ENCODE data around the gene UST. TPM values are rescaled to one million over a fixed set of nuclear protein-coding genes. Genes with fewer than 3 reads are reported as not detected.

Gene UST
- total and polyA plus RNA-seq, 2 of the 8 experiments (the other 6 are each of a cell fraction or from before 2014, with no cell fraction given): 13.5 to 34.5 TPM

GRCh38 chr6:149016716-149017115 lies 269.9 kb downstream of the UST start:
- Histone ChIP-seq H2BK15ac (ENCODE audit: low read length) (no peak overlapping the region), H4K5ac (ENCODE audit: insufficient read length, low read depth, low read length) (no peak overlapping the region), H2BK12ac (ENCODE audit: low read depth, low read length) (no peak overlapping the region), H2AFZ (ENCODE audit: low read length) (no peak overlapping the region), H2AK5ac (ENCODE audit: low read depth, low read length) (peak overlapping the region; percentile 83), H3K18ac (ENCODE audit: extremely low read depth, low read length) (0 out of 2 replicates have a peak overlapping the region, but pooled peaks have one; percentile 76), H3K14ac (ENCODE audit: insufficient read length) (no peak overlapping the region), H3K27me3 (replicated peaks in 1 of 4; ENCODE audit: control insufficient read depth in 3 of 4, extremely low read depth in 1 of 4, insufficient read depth in 3 of 4, low read length in 3 of 4) (no peaks in the 10 kb centered on the region), H2BK5ac (ENCODE audit: low read depth, low read length) (peak overlapping the region; percentile 4; the same call in 1 of the 2 replicates), H3K56ac (replicated peaks; ENCODE audit: insufficient read length, low read depth, low read length) (no peak overlapping the region), H3K27ac (ENCODE audit: low read depth, low read length) (no peak overlapping the region), H3K4me1 (replicated peaks in 1 of 4; ENCODE audit: control insufficient read depth in 3 of 4, insufficient read depth in 4 of 4, low read length in 3 of 4) (peaks cover 7 to 20% (median 13%) of the 10 kb centered on the region in 4 experiments; a peak in 5 of 7 replicates), H4K20me1 (replicated peaks in 1 of 2; ENCODE audit: control insufficient read depth in 1 of 2, insufficient read depth in 2 of 2, low read length in 2 of 2) (no peaks in the 10 kb centered on the region), H3K4me2 (ENCODE audit: insufficient read depth in 1 of 2, low read depth in 2 of 2, low read length in 2 of 2) (no peak overlapping the region), H2BK120ac (replicated peaks; ENCODE audit: low read depth, low read length) (no peak overlapping the region), H3K4ac (replicated peaks; ENCODE audit: insufficient read length, low read depth, low read length) (no peak overlapping the region), H3K36me3 (ENCODE audit: control insufficient read depth in 2 of 4, insufficient read depth in 4 of 4, low read length in 3 of 4) (peaks cover 2 to 19% (median 15%) of the 10 kb centered on the region in 4 experiments; a peak in 7 of 8 replicates), H4K8ac (ENCODE audit: extremely low read depth, insufficient read depth, low read length) (no peak overlapping the region), H2BK20ac (ENCODE audit: low read length) (peak overlapping the region; percentile 6; the same call in 1 of the 2 replicates), H3K9me3 (ENCODE audit: insufficient read depth in 2 of 2, low read depth in 1 of 2, low read length in 1 of 2) (no peaks in the 10 kb centered on the region), H3K4me3 (ENCODE audit: extremely low read depth in 1 of 4, insufficient read depth in 2 of 4, low read depth in 3 of 4, low read length in 4 of 4) (no peak overlapping the region), H3K79me1 (ENCODE audit: low read depth, low read length) (no peaks in the 10 kb centered on the region), H4K91ac (replicated peaks; ENCODE audit: insufficient read length, low read length) (no peak overlapping the region), H3K23me2 (ENCODE audit: low read depth, low read length) (no peaks in the 10 kb centered on the region), H3K79me2 (ENCODE audit: control insufficient read depth in 1 of 2, insufficient read depth in 2 of 2, low read length in 2 of 2) (no peaks in the 10 kb centered on the region; a peak in 1 of 4 replicates), H3K23ac (ENCODE audit: insufficient read length) (no peak overlapping the region), H3K9ac (replicated peaks in 1 of 4; ENCODE audit: extremely low read depth in 1 of 4, low read depth in 3 of 4, low read length in 3 of 4) (no peak overlapping the region)
- CTCF ChIA-PET (ENCODE audit: partially characterized antibody): interaction anchor here (1.2 to 7.1 kb wide), 2 partner anchors 10 to 46 kb away, joined by 3 to 52 read pairs; no protein-coding TSS in a partner anchor
- TF ChIP-seq ZNF274 (IDR thresholded peaks at IDR 0.05; ENCODE audit: borderline replicate concordance, extremely low read depth, low read length): no peak
- DNase-seq (ENCODE audit: low read depth in 1 of 2, low spot score in 2 of 2) (no peak), FAIRE-seq (no peak)
- 93% methylated on average over 7 of the region's 7 CpGs; no CpG with 5 or more reads in 1 of the 2 experiments for WGBS, 2 experiments (ENCODE audit: extremely low coverage in 1 of 2, insufficient coverage in 1 of 2, insufficient read length in 1 of 2, insufficient replicate concordance in 2 of 2, low coverage in 1 of 2, low lambda C conversion rate in 2 of 2, missing lambda C conversion rate in 1 of 2)
- POLR2A ChIA-PET (ENCODE audit: partially characterized antibody): interaction anchor here (1.1 kb wide), 1 partner anchor 388 kb away, joined by 3 read pairs; no protein-coding TSS in a partner anchor

Measured in H1 (cell line).